ENCODE data around the gene TDRD6.

TDRD6 gene

GRCh38 chr6:46746696-46747095, 59.0 kb downstream of the TDRD6 start, which contains the start of gene ANKRD66:
ANKRD66 (plus strand) TSS chr6:46746933; CDS start chr6:46751949, 5,016 bp downstream.
- no peak for DNase-seq

- DNase-seq: no peak
Measured at GRCh38 chr6:46748940-46749503, 61.3 kb downstream of the TDRD6 start.

- DNase-seq: no peak
Measured at GRCh38 chr6:46749731-46750130, 62.0 kb downstream of the TDRD6 start.

GRCh38 chr6:46751658-46752057, 64.0 kb downstream of the TDRD6 start:
- DNase-seq: no peak
